ENCODE data around the gene C20orf96. TPM values are rescaled to one million over a fixed set of nuclear protein-coding genes. Genes with fewer than 3 reads are reported as not detected.

C20orf96 gene
- total and polyA plus RNA-seq, 2 donors (not counting 1 experiment from before 2014, with no cell fraction given) = 4.7 to 7.5 TPM

DNA sequence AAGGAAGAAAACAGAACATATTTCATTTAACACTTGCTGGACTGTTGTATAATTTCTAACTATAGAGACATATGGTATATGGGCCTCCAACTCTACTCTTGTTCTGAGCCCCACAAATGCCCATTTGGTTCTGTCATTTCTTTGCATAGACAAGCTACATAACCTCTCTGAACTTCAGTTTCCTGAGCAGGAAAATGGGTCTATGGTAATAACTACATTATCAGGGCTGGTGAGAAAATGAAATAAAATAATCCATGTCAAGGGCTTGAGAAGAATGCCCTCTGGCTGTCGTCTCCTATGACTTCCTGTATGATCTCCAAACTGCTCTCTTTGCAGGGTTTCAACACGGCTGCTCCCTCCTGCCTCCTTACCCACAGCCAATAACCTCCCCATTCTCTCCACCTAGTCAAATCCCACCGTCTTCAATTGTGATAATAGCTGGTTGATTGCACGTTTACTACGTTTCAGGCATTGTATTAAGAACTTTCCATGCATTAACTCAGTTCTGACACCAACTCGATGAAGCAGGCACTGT lies 18.8 kb upstream of the C20orf96 start:
- Histone ChIP-seq H3K9me3 (ENCODE audit: control extremely low read depth in 1 of 3, control insufficient read depth in 2 of 3, insufficient read depth in 1 of 3, low read length in 2 of 3) (peaks cover 0 to 4% (median 0%) of the 10 kb centered on the region in 3 donors), H3K36me3 (replicated peaks in 1 of 2; ENCODE audit: control extremely low read depth in 1 of 2, control insufficient read depth in 1 of 2, extremely low read depth in 1 of 2, insufficient read depth in 2 of 2, low read length in 1 of 2) (no peaks in the 10 kb centered on the region), H3K27ac (ENCODE audit: low read length in 2 of 2) (peak overlapping the region in 1 of 2 donors; percentile 8), H3K79me2 (ENCODE audit: control insufficient read depth, insufficient read depth, low read length) (no peaks in the 10 kb centered on the region), H4K20me1 (ENCODE audit: control insufficient read depth, insufficient read depth, low read length, poor library complexity, severe bottlenecking) (no peaks in the 10 kb centered on the region), H2AFZ (ENCODE audit: insufficient read depth, low read depth, low read length, poor library complexity, severe bottlenecking) (peak overlapping the region; percentile 82), H3K4me3 (ENCODE audit: control extremely low read depth in 1 of 5, extremely low read depth in 1 of 5, insufficient read depth in 1 of 5, low read depth in 2 of 5, low read length in 4 of 5) (no peak overlapping the region), H3K27me3 (replicated peaks in 1 of 4; ENCODE audit: control extremely low read depth in 1 of 4, control insufficient read depth in 3 of 4, insufficient read depth in 4 of 4, low read length in 3 of 4) (no peaks in the 10 kb centered on the region), H3K4me2 (replicated peaks; ENCODE audit: low read depth, low read length, poor library complexity, severe bottlenecking) (peak overlapping the region; percentile 79), H3K4me1 (ENCODE audit: control insufficient read depth in 2 of 2, insufficient read depth in 2 of 2, low read length in 2 of 2) (peaks cover 10 to 13% of the 10 kb centered on the region in 2 donors), H3K9ac (ENCODE audit: low read length) (no peak overlapping the region)
- intact Hi-C loops (cut with micrococcal nuclease) = no loop called here
- DNase-seq (no peak), ATAC-seq (ENCODE audit: low read depth) (no peak)
- ChIA-PET POLR2A (interaction anchor here (2.3 kb wide), 1 partner anchor 14 kb away, joined by 7 read pairs; no protein-coding TSS in a partner anchor), CTCF (interaction anchor here (0.9 to 3.0 kb wide), 4 partner anchors 10 to 21 kb away, joined by 3 to 17 read pairs (median 8); no protein-coding TSS in a partner anchor)
- H3K27ac Mint-ChIP-seq = peak overlapping the region; percentile 51
- no peaks in the 10 kb centered on the region for H3K9me3 Mint-ChIP-seq (ENCODE audit: insufficient read depth)
- 43% methylated on average over 5 of the region's 6 CpGs for WGBS (ENCODE audit: insufficient coverage)
- H3K4me1 Mint-ChIP-seq = peaks cover 16% of the 10 kb centered on the region
- no peaks in the 10 kb centered on the region for H3K27me3 Mint-ChIP-seq
- TF ChIP-seq, protein P1, sequence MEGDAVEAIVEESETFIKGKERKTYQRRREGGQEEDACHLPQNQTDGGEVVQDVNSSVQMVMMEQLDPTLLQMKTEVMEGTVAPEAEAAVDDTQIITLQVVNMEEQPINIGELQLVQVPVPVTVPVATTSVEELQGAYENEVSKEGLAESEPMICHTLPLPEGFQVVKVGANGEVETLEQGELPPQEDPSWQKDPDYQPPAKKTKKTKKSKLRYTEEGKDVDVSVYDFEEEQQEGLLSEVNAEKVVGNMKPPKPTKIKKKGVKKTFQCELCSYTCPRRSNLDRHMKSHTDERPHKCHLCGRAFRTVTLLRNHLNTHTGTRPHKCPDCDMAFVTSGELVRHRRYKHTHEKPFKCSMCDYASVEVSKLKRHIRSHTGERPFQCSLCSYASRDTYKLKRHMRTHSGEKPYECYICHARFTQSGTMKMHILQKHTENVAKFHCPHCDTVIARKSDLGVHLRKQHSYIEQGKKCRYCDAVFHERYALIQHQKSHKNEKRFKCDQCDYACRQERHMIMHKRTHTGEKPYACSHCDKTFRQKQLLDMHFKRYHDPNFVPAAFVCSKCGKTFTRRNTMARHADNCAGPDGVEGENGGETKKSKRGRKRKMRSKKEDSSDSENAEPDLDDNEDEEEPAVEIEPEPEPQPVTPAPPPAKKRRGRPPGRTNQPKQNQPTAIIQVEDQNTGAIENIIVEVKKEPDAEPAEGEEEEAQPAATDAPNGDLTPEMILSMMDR (IDR thresholded peaks at IDR 0.05) = no peak
- no peak for TF ChIP-seq EZH2 (IDR thresholded peaks at IDR 0.05; ENCODE audit: borderline replicate concordance, insufficient read depth, low read depth, low read length, poor library complexity, severe bottlenecking)
- H3K4me3 Mint-ChIP-seq = peak overlapping the region; percentile 44

DNA sequence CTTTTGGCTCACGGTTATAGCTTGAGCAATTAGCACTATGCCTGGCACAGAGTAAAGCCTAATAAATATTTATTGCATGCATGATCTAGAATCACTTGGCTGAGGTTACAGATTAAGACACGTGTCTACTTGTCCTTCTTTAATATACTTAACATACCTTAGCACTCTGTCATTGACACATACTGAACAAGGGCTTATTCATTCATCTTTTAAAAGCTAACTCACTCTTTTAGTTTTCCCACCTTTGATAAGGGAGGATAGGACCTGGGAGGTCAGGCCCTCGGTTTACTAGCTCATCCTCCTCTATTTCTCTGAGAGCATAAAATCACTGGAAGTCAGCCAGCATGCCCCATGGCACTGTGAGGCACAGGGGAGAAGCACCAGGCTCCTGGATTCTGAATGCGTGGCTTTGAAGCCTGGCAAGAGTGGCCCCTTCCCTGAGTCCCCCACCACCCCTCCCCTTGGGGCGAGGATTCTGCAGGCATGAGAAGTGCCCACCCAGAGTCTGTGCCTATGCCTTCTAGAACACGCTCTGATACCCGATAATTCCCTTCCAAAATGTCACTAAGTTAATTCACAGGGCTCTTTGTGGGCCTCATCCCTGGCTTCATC lies 18.0 kb upstream of the C20orf96 start:
- Mint-ChIP-seq H3K9me3 (ENCODE audit: insufficient read depth) (no peaks in the 10 kb centered on the region), H3K4me3 (no peak overlapping the region), H3K27me3 (no peaks in the 10 kb centered on the region), H3K4me1 (peaks cover 16% of the 10 kb centered on the region), H3K27ac (no peak overlapping the region)
- WGBS (ENCODE audit: insufficient coverage) = 96% methylated on average over 4 of the region's 7 CpGs
- Histone ChIP-seq H3K9me3 (ENCODE audit: control extremely low read depth in 1 of 3, control insufficient read depth in 2 of 3, insufficient read depth in 1 of 3, low read length in 2 of 3) (peaks cover 0 to 4% (median 0%) of the 10 kb centered on the region in 3 donors), H3K4me1 (ENCODE audit: control insufficient read depth in 2 of 2, insufficient read depth in 2 of 2, low read length in 2 of 2) (peaks cover 10 to 13% of the 10 kb centered on the region in 2 donors), H3K36me3 (replicated peaks in 1 of 2; ENCODE audit: control extremely low read depth in 1 of 2, control insufficient read depth in 1 of 2, extremely low read depth in 1 of 2, insufficient read depth in 2 of 2, low read length in 1 of 2) (no peaks in the 10 kb centered on the region), H3K4me2 (replicated peaks; ENCODE audit: low read depth, low read length, poor library complexity, severe bottlenecking) (no peak overlapping the region), H3K9ac (ENCODE audit: low read length) (no peak overlapping the region), H3K27me3 (replicated peaks in 1 of 4; ENCODE audit: control extremely low read depth in 1 of 4, control insufficient read depth in 3 of 4, insufficient read depth in 4 of 4, low read length in 3 of 4) (no peaks in the 10 kb centered on the region), H3K79me2 (ENCODE audit: control insufficient read depth, insufficient read depth, low read length) (no peaks in the 10 kb centered on the region), H3K4me3 (ENCODE audit: control extremely low read depth in 1 of 5, extremely low read depth in 1 of 5, insufficient read depth in 1 of 5, low read depth in 2 of 5, low read length in 4 of 5) (no peak overlapping the region), H3K27ac (ENCODE audit: low read length in 2 of 2) (no peak overlapping the region), H2AFZ (ENCODE audit: insufficient read depth, low read depth, low read length, poor library complexity, severe bottlenecking) (no peak overlapping the region), H4K20me1 (ENCODE audit: control insufficient read depth, insufficient read depth, low read length, poor library complexity, severe bottlenecking) (no peaks in the 10 kb centered on the region)
- DNase-seq (no peak), ATAC-seq (ENCODE audit: low read depth) (no peak)
- no peak for TF ChIP-seq EZH2 (IDR thresholded peaks at IDR 0.05; ENCODE audit: borderline replicate concordance, insufficient read depth, low read depth, low read length, poor library complexity, severe bottlenecking)
- TF ChIP-seq, protein P1 (IDR thresholded peaks at IDR 0.05) = no peak
- CTCF ChIA-PET = interaction anchor here (0.9 to 3.0 kb wide), 3 partner anchors 10 to 15 kb away, joined by 3 to 17 read pairs (median 12); no protein-coding TSS in a partner anchor
- POLR2A ChIA-PET = interaction anchor here (2.3 kb wide), 1 partner anchor 15 kb away, joined by 7 read pairs; no protein-coding TSS in a partner anchor
- intact Hi-C loops (cut with micrococcal nuclease) = no loop called here
